HuH-7 (cell line): ENCODE results near the gene VENTX.
"Not testable (repeated sequence)": the region's sequence is repeated elsewhere in the genome, so short reads cannot be mapped to it uniquely, and the experiment has no call there.

Source experiments
- DNase-seq: peaks from one replicate; pipeline ENCODE4 v3.0.0; 2011; ENCODE audit warnings: low spot score

VENTX gene

DNA sequence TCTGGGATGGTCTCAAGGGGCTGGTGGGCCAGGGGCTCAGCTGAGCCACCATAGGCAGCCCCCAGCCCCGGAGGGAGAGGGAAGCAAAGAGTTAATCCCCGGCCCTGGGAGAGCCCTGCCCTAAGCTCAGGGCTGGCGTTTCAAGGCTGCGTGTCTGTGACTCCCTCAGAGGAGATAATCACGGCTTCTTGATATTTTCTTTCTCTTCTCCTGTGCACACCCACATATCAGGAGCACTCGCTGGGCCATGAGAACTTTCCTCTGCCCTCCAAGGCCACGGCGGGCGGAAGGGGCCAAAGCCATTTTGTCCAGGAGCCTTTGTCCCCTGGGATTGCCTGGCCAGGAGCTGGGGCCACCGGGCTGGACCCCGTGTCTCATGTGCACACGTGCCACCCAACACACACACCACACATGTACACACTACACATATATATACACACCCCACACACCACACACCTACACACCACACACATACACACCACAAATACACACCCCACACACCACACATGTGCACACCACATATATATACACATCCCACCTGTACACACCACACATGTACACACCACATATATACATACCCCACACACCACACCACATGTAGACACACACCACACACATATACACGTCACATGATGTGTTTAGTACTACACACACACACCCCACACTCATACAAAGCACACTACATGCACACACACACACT is 16.9 kb downstream of the VENTX start:
- DNase-seq = no peak

GRCh38 chr10:133255323-133255722 is 17.7 kb downstream of the VENTX start:
- no peak for DNase-seq

DNA sequence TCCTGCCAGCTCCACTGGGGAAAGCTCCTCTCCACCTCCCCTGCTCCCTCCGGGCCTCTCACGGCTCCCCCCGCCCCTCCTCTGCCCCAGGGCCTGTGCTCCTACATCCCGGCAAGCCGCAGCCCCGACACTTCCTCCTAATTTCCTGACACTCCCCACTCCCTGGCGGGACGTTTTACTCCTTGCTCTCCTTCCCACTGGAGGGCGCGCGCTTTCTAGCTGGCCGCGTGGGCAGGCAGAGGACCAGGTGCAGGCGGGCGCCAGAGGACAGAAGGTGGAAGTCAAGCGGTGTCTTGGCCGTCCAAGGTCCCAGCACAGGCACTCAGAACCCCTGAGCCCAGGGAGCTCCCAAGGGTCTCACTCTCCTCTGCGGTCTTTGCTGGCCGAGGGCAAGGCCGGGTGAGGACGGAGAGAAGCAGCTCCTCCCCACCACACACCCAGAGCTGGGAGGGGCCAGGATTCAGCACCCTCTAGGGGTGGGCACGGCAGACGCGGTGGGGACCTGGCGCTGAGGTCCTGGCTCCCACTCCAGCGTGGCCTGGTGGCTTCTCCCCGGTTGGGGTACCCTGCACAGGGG is 19.9 kb downstream of the VENTX start:
- peak; percentile 88 for DNase-seq

DNA sequence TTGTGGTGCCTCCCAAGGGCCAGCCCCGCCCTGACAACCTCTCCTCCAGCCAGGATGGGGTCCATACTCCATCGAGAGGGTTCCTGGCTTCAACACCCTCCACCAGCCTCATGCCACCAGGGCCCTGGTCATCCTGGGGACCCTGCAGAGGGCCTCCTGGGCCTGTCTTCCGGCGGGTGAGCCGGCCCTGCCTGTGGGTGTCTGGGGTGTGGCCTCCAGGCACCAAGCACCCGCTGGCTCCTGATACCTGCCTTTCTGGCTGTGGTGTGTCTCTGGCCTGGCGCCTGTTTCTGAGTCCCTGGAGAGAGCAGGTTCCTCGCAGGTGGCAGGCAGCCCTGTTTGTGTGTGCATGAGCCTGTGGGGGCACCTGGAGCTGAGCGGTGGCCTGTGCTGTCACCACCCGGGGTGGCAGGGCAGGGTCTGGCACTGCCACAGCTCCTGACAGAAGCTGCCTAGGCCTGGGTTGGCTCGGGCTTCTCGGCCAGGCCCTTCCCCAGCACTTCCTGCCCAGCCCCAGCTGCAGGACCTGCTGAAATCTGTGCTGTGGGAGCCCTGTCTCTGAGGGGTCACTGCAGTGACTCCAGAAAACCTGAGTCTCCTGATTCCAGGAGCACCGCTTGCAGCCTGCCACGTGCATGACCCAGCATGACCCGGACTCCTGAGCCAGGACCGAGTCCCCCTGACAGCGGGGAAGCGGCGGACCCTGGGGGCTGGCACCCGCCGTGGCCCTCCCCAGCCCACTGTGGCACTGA is 20.6 kb downstream of the VENTX start:
- DNase-seq = peak; percentile 50

DNA sequence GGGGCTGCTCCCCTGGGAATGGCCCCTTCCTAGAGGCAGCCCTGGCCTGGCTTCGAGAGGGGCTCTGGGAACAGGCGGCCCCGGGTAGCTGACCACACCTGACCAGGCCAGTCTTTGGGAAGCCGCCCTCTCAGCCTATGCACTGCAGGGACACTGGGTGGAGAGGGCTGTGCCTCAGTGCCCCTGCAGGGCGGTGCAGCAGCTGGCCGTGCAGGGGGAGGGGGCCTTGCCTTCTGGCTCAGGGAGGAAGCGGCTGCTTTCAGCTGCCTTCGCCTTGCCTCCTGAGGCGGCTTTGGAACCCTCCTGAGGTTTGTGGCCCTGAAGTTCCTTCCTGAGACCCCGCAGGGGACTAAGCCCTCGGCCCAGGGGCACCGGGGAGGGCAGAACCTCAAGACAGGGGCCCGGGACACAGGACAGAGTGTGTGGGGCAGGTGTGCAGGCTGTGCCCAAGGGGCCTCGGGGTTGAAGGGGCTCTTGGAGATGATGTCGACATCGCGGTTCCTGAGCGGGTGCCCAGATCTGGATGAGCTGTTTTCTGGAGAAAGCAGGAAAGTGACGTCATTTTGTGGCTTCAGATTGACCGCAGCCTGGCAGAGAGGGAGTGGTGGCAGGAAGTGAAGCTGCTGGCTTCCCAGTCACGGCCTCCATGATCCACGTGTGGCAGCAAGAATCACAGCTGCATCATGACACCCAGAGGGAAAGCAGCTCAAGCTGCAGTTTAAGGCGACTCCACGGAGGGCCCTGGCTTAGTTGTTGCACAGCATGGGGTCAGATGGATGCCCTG is 21.4 kb downstream of the VENTX start:
- no peak for DNase-seq

GRCh38 chr10:133259602-133259989 is 21.9 kb downstream of the VENTX start:
- no peak for DNase-seq

- peak; percentile 69 for DNase-seq
Measured at GRCh38 chr10:133260895-133261725, 23.5 kb downstream of the VENTX start.

DNA sequence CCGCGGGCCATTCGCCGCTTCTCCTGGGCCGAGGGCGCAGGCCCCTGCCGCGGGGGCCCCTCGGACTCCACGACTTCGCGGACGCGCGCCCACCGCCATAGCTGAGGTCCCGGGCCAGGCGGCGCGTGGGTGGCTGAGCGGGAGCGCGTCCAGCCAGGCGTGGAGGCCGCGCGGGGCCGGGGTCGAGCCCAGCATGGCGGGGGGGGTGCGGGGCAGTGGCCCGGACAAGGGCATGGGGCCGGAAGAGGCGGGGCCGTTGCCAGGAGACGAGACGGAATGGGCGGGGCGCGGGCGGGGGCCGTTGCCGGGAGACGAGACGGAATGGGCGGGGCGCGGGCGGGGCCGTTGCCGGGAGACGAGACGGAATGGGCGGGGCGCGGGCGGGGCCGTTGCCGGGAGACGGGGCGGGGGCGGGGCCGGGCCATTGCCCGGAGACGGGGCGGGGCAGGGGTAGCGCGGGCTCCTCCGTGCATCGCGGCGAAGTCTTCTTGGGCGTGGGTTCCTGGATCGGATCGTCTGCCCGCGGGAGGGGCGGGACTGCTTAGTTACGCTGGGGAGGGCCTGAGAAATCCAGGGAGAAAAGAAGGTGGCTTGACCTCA is 24.2 kb downstream of the VENTX start:
- DNase-seq = peak; percentile 90

DNA sequence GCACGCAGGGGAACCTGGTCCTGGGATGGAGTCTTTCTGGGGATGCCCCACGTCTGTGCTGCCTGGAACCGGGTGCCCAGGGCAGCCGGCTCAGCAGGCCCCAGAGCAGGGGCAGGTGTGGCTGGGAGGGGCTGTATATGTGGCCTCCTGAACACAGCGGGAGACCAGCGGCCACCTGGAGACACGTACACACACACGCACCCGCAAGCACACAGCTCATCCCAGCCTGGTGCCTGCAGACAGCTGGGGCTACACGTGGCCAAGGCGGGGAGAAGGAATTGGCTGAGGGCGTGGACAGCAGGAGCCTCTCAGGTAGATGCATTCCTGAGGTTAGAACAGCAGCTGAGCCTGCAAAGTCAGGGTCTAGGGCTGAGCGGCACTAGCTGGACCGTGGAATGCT is 25.0 kb downstream of the VENTX start:
- DNase-seq = no peak

- no peak for DNase-seq
Measured at GRCh38 chr10:133263674-133264073, 26.0 kb downstream of the VENTX start.

DNA sequence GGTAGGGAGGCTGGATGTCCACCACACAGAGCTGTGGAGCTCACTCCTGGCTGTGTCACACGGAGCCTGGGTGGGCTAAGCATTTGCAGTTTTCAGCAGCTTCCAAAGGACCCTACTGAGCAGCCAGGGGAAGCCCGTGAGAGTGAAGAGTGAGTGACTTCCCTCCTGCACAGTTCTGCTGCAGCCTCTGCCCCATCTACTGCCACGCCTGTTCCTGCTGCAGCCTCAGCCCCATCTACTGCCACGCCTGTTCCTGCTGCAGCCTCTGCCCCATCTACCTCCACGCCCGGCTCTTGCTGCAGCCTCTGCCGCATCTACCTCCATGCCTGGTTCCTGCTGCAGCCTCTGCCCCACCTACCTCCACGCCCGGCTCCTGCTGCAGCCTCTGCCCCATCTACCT is 26.8 kb downstream of the VENTX start:
- no peak for DNase-seq

GRCh38 chr10:133265052-133265451 is 27.4 kb downstream of the VENTX start:
- not testable (repeated sequence) for DNase-seq

DNA sequence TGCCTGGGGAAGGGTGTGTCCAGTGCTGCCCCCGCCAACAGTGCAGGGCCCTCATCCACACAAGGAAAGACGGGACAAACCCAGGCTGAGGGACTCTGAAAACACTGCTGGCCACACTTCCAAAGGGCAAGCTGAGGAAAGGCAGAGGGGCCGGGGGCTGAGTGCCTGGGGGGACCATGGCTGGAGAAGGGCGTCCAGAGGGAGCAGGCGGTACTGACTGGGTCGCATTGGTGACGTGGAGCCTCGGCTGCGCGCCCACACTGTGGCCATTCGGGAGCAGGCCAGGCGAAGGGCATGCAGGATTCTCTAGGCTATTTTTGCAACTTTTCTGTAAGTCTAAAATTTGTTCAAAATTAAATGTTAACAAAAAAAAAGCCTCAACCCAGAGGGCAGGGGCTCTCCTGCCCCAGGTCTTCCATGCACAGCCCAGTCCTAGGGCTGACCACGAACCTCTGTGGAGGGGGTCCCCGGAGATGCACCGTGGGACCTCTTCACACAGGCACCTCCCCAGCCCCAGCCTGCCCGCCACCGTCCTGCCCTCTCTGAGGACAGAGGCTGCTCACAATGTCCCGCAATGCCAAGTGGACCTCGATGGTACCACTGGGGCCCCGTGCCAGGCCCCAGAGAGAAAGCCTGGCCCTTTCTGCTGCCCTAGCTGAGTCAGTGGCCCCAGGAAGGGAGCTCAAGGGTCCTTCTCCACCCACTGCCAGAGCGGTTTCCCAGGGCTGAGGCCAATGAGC is 28.6 kb downstream of the VENTX start:
- no peak for DNase-seq

DNA sequence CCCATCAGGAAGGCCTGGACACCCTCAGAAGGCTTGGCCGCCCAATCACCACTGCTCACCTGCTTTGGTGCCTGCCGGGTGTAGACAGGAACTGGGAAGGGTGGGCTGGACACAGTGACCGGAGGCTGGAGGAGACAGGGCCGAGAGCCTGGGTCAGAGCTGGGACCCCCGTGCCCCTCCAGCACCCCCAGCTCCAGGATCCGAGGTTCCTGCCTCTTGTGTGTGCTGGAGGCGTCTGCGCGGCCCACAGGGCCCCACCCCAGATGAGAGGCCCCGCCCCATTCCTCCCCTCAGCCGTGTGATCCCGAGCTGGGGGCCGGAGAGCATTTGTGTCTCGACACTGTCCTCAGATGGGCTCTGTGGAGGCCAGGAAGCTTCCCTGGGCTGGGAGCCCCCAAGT is 29.6 kb downstream of the VENTX start:
- no peak for DNase-seq

DNA sequence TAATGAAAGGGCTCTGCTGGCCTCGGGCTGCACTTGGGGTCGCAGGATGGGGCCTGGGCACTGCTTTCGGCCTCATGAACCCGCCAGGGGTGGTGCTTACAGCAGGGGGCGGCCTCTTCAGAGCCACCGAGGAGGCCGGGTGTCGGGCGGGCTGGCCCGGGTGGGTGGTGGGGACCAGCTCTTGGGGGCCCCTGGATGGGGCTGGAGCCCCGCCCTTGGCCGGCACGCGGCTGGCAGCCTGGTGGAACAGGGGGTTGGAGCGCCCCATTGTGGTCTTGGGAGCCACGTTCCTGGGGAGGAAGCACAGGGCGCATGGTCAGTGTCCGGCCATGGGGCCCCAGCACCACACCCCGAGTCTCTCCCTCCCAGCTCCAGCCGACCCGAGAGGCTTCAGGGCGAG is 30.2 kb downstream of the VENTX start:
- no peak for DNase-seq

- DNase-seq = no peak
Measured at GRCh38 chr10:133268532-133268931, 30.9 kb downstream of the VENTX start.

GRCh38 chr10:133269367-133269766 is 31.7 kb downstream of the VENTX start:
- DNase-seq = no peak

DNA sequence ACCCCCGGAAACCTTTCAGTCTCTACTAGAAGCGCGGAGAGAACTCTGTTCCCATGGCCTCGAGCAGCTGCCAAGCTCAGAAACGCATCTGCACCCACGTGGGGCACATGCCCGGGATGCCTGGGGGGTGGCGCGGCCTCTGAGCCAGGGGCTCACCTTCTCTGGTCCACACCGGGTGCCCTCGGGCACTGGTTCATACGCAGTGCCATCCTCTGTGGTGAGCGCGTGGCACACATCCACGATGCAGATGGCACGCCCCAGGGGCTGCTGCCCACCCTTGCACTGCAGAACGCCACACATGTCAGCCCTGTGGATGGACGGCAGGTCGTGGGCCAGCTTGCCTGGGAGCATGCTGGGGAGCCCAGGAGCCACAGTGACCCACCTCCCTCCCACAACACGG is 32.5 kb downstream of the VENTX start:
- no peak for DNase-seq

DNA sequence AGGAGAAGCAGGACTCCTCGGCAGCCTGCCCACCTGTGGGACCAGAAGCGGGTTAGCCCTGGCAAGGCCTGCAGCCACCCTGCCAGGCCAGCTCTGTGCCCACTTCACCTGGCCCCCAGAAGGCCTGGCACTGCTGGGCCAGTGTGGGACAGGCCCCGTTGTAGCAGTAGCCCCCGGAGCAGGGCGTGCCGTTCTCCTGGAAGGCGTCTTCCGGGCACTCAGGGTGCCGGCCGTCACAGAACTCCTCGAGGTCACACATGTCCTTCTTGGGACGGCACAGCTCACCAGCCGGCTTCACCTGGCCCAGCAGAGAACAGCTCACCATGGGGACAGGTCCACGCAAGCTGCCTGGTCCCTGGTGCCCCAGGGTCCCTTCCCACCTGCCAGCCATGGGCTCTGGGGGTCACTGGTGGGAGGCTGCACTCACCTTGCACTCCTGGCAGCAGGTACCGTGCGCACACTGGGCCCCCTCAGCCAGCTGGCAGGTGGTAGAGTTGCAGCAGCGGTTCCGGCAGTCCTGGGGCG is 33.2 kb downstream of the VENTX start:
- DNase-seq = no peak
